NB4 (cell line): ENCODE data around the gene SIDT1.

ENCODE experiments used
- CTCF ChIP-seq: IDR thresholded peaks from one replicate; pipeline ENCODE4 v1.5.1; 2012; ENCODE audit warnings: low read depth, low read length
- MYC ChIP-seq: IDR thresholded peaks from 2 replicates; pipeline ENCODE4 v1.6.1; 2011; ENCODE audit warnings: low read depth, low read length
- POLR2A ChIP-seq: IDR thresholded peaks from 2 replicates; pipeline ENCODE4 v1.6.1; 2011; ENCODE audit warnings: mild to moderate bottlenecking; ENCODE audit not compliant: insufficient read length; ENCODE audit errors: extremely low read depth
- TF ChIP-seq, protein P1 (sequence below): IDR thresholded peaks from 2 replicates; pipeline ENCODE4 v1.6.1; 2011; ENCODE audit warnings: low read depth, low read length

DNA sequence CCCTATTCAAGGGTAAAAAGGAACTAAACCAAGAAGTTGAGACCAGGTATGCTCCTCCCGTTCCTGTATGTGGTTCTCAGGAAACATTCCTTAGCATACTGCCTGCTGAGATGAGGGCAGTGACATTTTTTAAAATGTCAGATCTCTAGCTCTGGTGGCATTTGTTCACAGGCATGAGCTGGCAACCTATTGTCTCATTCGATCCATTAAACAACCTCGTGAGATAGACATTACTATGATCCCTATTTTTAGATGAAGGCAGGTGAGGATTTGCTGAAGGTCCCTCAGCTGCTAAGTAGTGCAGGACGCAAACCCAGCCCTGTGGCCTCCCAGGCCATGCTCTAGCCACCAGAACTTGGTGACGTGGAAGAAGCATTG is 74.9 kb downstream of the SIDT1 start:
- TF ChIP-seq POLR2A (no peak), CTCF (no peak), MYC (no peak)
- TF ChIP-seq, protein P1, sequence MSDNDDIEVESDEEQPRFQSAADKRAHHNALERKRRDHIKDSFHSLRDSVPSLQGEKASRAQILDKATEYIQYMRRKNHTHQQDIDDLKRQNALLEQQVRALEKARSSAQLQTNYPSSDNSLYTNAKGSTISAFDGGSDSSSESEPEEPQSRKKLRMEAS, result no peak
